ENCODE measurements around the gene C9.
"Not testable (repeated sequence)": the region's sequence is repeated elsewhere in the genome, so short reads cannot be mapped to it uniquely, and the experiment has no call there.

Gene C9

DNA sequence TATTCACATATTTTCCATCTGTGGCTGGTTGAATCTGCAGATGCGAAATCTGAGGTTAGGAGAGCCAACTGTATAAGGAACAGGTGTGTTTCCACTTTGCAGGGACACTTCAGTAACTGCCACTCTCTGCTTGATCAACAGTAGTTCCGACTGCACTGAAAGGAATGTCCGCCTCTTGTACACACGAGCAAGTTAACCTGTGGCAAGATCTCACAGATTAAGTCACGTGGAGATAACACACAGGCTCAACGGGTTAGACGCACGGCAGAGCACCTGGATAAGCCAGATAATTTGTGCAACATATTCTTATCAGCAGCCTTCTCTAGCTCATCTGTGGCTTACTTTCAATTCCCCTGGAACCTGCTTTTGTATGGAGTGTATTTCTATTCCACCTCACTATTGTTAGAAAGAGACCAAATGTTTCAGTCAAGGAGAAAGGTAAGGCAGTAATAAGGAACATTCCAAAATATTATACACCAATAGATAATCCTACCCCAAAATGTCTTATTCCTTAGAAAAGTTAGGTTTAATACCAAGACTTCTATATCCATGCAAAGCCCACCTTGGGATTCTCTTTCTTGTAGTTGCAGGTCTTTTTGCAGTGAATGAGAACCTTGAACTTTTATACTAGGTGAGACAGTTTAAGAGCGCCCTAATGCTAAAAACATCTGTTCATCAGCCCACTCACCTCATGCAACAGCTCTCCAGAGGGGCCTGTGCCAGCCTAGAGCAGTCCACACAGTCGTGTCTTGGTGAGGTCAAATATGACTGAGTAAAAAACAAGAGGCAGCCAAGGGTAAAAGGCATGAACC lies 6.5 kb upstream of the C9 start:
- no peak for FAIRE-seq

- no peak for FAIRE-seq
Observed at GRCh38 chr5:39369123-39369815, 5.0 kb upstream of the C9 start.

GRCh38 chr5:39368116-39368515 lies 3.8 kb upstream of the C9 start:
- FAIRE-seq, result no peak

DNA sequence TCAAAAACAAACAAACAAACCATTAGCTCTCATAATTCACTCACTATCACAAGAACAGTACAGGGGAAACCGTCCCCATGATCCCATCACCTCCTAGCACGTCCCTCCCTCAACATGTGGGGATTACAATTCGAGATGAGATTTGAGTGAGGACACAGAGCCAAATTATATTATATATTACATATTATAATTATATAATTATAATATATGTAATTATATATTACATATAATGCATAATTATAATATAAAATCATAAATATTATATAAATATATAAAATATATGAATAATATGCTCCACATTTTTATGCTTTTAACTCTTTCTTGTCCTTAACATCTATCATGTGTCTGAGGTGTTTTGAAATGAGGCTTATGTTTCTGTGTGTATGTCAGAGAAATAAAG lies 3.4 kb upstream of the C9 start:
- no peak for FAIRE-seq

- no peak for FAIRE-seq
Observed at GRCh38 chr5:39363217-39363616, 1.1 kb downstream of the C9 start.

GRCh38 chr5:39362646-39363045 lies 1.6 kb downstream of the C9 start:
- FAIRE-seq, result no peak

- no peak for FAIRE-seq
Observed at GRCh38 chr5:39361306-39361705, 3.0 kb downstream of the C9 start.

- no peak for FAIRE-seq
Observed at GRCh38 chr5:39360471-39361111, 3.7 kb downstream of the C9 start.

- FAIRE-seq, result no peak
Observed at GRCh38 chr5:39356263-39356662, 8.0 kb downstream of the C9 start.

DNA sequence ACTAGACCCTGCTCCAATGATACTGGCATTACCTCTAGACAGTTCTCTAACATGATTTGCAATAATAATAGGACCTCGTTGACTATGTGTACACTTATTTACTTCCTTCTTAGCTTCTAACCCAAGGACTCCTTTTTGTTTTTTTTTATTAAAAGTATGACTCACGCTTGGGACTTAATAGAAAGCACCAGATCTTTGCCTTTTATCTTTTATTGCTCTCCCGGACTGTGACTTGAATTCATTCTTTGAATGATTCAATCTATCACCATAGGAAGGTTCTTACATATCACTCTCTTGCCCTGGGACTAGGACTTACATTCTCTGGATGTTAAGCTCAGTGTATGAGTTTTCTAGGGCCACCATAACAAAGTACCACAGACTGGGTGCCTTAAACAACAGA lies 9.0 kb downstream of the C9 start:
- no peak for FAIRE-seq

DNA sequence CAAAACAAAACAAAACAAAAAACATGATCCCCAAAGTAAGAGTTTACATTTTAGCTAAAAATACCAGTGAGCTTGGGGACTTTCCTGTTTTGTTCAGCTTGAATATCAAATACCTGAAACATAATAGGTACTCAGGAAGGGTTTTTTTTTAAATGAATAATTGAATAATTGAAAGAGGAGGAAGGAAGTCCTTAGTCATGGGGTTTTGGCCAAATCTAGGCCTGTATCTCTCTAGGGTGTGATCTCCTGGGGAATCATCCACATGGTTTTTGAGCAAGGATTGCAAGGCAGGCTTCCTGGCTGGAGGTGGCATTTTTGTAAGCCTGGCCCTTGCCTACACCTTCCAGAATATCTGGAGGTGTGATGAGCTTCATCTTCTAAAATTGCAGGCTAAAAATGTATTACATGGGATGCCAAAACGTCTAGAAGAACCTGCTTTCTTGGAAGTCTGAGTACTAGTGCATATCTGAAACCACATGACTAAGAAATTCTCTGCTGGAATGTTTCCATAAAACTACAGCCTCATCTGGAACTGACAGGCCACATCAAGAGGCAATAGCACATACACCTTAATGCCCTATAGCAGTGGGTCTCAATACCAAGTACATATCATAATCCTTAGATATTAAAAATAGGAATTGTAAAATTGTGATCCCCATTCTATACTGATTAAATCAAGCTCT lies 10.4 kb downstream of the C9 start:
- FAIRE-seq, result no peak

DNA sequence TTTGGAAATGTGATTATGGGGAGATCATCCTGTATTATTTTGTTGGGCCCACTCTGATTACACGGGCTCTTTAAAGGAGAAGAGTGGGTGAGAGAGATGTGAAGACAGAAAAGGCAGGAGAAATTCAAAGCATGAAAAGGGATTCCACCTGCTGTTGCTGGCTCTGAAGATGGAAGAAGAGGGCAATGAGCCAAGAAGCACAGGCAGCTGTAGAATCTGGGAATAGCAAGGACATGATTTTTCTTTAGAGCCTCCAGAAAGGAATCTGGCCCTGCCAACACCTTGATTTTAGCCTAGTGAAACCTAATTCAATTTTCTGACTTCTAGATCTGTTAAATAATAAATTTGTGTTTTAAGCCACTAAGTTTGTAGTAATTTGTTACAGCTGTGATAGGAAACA lies 11.3 kb downstream of the C9 start:
- FAIRE-seq, result no peak

- no peak for FAIRE-seq
Observed at GRCh38 chr5:39352170-39352569, 12.1 kb downstream of the C9 start.

- no peak for FAIRE-seq
Observed at GRCh38 chr5:39349484-39349883, 14.8 kb downstream of the C9 start.

GRCh38 chr5:39342460-39342859 lies 21.8 kb downstream of the C9 start:
- FAIRE-seq, result no peak

- no peak for FAIRE-seq
Observed at GRCh38 chr5:39341896-39342295, 22.4 kb downstream of the C9 start.

DNA sequence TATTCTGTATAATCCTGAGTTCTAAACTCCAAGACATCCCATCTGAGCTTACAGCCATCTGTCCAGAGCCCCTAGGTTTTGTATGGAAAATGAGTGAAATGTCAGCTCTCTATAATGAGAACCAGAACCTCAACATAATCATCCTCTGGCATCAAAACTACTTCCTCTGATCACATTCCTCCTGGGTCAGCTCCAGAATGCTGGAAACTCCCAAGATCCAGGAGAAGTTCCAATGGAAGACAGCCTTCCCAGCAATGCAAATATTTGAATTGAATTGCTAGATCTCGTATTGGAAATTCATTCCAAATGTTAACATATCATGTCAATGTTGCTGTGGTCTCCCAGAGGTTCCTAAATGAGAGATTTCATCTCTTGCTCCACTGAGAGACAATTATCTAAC lies 23.8 kb downstream of the C9 start:
- FAIRE-seq, result no peak

DNA sequence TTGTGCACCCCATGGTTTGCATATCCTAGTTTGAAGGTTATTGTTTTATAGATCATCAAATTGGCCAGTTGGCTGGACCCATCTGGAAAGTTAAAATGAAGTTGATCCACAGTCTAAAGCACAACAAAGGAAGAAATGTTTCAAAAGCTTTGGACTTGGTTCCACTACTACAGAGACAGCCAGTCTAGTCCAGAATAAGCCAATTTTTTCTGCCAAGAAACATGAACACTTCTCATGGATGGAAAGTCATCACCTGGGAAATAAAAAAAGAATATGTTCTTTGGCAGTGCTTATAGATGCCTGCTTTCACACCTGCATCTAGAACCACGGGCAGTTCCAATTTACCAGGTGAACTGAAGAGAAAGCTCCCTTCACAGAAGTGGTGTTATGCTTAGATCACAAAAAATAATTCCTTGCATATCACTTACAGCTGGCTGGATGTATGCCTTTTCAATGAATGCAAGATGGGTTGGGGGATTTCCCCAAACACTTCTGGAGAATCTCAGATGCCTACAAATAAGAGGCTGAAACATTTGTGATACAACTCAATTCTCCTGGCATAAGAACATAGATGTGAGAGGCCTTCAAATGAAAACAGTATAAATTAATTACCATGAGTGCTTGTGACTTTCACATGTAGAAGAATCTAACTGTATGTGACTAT lies 26.9 kb downstream of the C9 start:
- no peak for FAIRE-seq

DNA sequence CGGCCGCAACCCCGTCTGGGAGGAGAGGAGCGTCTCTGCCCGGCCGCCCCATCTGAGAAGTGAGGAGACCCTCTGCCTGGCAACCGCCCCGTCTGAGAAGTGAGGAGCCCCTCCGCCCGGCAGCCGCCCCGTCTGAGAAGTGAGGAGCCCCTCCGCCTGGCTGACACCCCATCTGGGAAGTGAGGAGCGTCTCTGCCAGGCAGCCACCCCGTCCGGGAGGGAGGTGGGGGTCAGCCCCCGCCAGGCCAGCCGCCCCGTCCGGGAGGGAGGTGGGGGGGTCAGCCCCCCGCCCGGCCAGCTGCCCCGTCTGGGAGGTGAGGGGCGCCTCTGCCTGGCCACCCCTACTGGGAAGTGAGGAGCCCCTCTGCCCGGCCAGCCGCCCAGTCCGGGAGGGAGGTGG lies 30.0 kb downstream of the C9 start:
- not testable (repeated sequence) for FAIRE-seq

- no peak for FAIRE-seq
Observed at GRCh38 chr5:39333104-39333503, 31.2 kb downstream of the C9 start.

DNA sequence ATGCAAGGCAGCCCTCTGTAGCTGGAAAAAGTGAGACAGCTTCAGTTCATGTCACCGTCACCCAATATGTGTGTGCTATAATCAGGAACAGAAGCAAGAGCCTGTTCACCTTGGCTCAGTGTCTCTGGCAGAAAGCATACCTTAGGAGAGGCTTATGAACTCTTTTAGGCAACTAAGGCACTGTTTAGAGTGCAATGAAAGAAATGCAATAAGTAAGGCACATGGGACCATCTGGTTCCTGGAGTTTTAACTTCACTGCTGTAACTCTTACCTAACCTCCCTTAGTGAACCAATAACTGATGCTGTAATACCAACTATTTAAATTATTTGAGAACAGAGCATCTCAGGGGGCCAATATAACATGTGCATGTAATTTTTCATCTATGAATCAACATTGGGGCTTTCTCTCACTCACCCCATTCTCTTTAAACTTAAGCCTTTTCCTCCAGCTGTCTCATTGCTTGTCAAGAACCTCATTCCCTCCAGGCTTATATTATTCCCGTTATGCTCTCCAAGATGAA lies 32.4 kb downstream of the C9 start:
- FAIRE-seq, result no peak

- FAIRE-seq, result no peak
Observed at GRCh38 chr5:39328731-39329130, 35.6 kb downstream of the C9 start.

- no peak for FAIRE-seq
Observed at GRCh38 chr5:39323542-39323941, 40.8 kb downstream of the C9 start.
